ENCODE results near the gene LURAP1L.

- no peak for TF ChIP-seq ZBTB26 (CRISPR knock-in tag; IDR thresholded peaks at IDR 0.05)
- TF ChIP-seq TGIF2 (CRISPR knock-in tag; IDR thresholded peaks at IDR 0.05): no peak
- TF ChIP-seq MXD1 (CRISPR knock-in tag; IDR thresholded peaks at IDR 0.05; ENCODE audit: borderline replicate concordance, poor library complexity, severe bottlenecking): no peak
- TF ChIP-seq POLR2A (conservative IDR thresholded peaks at IDR 0.05): no peak
- TF ChIP-seq TOE1 (IDR thresholded peaks at IDR 0.05; ENCODE audit: borderline replicate concordance): no peak
- no peak for TF ChIP-seq TOE1 (CRISPR knock-in tag; IDR thresholded peaks at IDR 0.05; ENCODE audit: borderline replicate concordance, low read depth)
- TF ChIP-seq ZBTB7A (IDR thresholded peaks at IDR 0.05; ENCODE audit: borderline replicate concordance, control insufficient read depth, low read depth, low read length): no peak
- TF ChIP-seq HMGXB4 (CRISPR knock-in tag; IDR thresholded peaks at IDR 0.05): no peak
- no peak for TF ChIP-seq CTCF (IDR thresholded peaks at IDR 0.05 in 2 of 3, conservative IDR thresholded peaks at IDR 0.05 in 1 of 3; ENCODE audit: insufficient read depth in 2 of 3, low read depth in 1 of 3, low read length in 3 of 3)
- no peak for TF ChIP-seq CHD2 (IDR thresholded peaks at IDR 0.05; ENCODE audit: low read depth, low read length)
- no peak for TF ChIP-seq BRD4 (IDR thresholded peaks at IDR 0.05)
Measured at GRCh38 chr9:12766357-12766756, 8.5 kb upstream of the LURAP1L start.
